GM19099 (cell line): ENCODE data around the gene IRS2.

Experiments used
- POLR2A ChIP-seq: IDR thresholded peaks from 3 replicates; pipeline ENCODE4 v1.6.1; 2011; ENCODE audit warnings: low read depth; ENCODE audit not compliant: insufficient read length; ENCODE audit errors: extremely low read depth

Gene IRS2

GRCh38 chr13:109756778-109757177 lies 29.6 kb downstream of the IRS2 start:
- no peak for TF ChIP-seq POLR2A

GRCh38 chr13:109755997-109756396 lies 30.4 kb downstream of the IRS2 start:
- no peak for TF ChIP-seq POLR2A

GRCh38 chr13:109755551-109755950 lies 30.8 kb downstream of the IRS2 start:
- no peak for TF ChIP-seq POLR2A

GRCh38 chr13:109751477-109751876 lies 34.9 kb downstream of the IRS2 start:
- TF ChIP-seq POLR2A = no peak

GRCh38 chr13:109750221-109750775 lies 36.1 kb downstream of the IRS2 start:
- TF ChIP-seq POLR2A = no peak

- TF ChIP-seq POLR2A = no peak
Measured at GRCh38 chr13:109749365-109749764, 37.0 kb downstream of the IRS2 start.

GRCh38 chr13:109748677-109749076 lies 37.7 kb downstream of the IRS2 start:
- no peak for TF ChIP-seq POLR2A

GRCh38 chr13:109747524-109747923 lies 38.9 kb downstream of the IRS2 start:
- no peak for TF ChIP-seq POLR2A

GRCh38 chr13:109746364-109746763 lies 40.0 kb downstream of the IRS2 start:
- TF ChIP-seq POLR2A = no peak

GRCh38 chr13:109745702-109746101 lies 40.7 kb downstream of the IRS2 start:
- no peak for TF ChIP-seq POLR2A

- TF ChIP-seq POLR2A = no peak
Measured at GRCh38 chr13:109745060-109745459, 41.3 kb downstream of the IRS2 start.

GRCh38 chr13:109744512-109745051 lies 41.8 kb downstream of the IRS2 start:
- TF ChIP-seq POLR2A = no peak

GRCh38 chr13:109743706-109744453 lies 42.5 kb downstream of the IRS2 start:
- no peak for TF ChIP-seq POLR2A

- TF ChIP-seq POLR2A = no peak
Measured at GRCh38 chr13:109741966-109742365, 44.4 kb downstream of the IRS2 start.

- no peak for TF ChIP-seq POLR2A
Measured at GRCh38 chr13:109740721-109741120, 45.7 kb downstream of the IRS2 start.

GRCh38 chr13:109740121-109740520 lies 46.3 kb downstream of the IRS2 start:
- TF ChIP-seq POLR2A = no peak
